NCI-H187 (cell line): Measurements from ENCODE around the gene GZMM.
"Not testable (repeated sequence)": the region's sequence is repeated elsewhere in the genome, so short reads cannot be mapped to it uniquely, and the experiment has no call there.

Experiments
- DNase-seq, 2 experiments: peaks; one replicate each; lab custom pipeline; 2025; lab: John Stamatoyannopoulos, UW

Gene GZMM

GRCh38 chr19:583198-583967, 39.5 kb downstream of the GZMM start:
- DNase-seq: no peak

GRCh38 chr19:583968-584239, 40.1 kb downstream of the GZMM start:
- DNase-seq: no peak

- DNase-seq: no peak
These were observed 40.6 kb downstream of the GZMM start for GRCh38 chr19:584240-585001.

GRCh38 chr19:585146-585545, 41.3 kb downstream of the GZMM start:
- DNase-seq: not testable (repeated sequence)

DNA sequence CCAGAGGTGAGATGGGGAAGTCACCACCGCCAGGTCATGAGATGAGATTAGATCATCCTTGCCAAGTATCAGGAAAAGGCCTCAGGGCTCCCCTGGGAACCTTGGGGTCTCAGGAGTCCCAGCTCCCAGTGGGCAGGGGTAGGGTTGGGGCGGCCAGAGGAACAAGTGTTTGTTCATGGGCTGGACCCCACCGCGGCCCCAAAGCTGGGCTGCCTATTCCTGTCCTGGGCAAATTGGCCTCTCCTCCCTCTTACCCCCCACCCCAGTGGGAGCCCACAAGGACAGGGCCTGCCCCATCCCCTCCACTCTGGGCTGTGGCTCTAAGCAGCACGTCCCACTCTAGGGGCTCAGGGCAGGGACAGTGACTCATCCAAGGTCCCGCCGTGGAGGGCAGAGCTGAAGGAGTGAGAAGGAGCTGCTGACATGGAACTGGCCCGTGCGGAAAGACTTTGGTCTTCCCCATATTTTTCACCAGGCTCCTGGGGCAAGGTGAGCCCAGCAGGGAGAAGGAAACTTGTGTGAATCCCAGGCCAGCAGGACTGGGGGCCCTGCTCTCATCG, 41.8 kb downstream of the GZMM start:
- no peak for DNase-seq

- DNase-seq: peak; percentile 40 to 64
These were observed 44.4 kb downstream of the GZMM start for GRCh38 chr19:588093-588740.

DNA sequence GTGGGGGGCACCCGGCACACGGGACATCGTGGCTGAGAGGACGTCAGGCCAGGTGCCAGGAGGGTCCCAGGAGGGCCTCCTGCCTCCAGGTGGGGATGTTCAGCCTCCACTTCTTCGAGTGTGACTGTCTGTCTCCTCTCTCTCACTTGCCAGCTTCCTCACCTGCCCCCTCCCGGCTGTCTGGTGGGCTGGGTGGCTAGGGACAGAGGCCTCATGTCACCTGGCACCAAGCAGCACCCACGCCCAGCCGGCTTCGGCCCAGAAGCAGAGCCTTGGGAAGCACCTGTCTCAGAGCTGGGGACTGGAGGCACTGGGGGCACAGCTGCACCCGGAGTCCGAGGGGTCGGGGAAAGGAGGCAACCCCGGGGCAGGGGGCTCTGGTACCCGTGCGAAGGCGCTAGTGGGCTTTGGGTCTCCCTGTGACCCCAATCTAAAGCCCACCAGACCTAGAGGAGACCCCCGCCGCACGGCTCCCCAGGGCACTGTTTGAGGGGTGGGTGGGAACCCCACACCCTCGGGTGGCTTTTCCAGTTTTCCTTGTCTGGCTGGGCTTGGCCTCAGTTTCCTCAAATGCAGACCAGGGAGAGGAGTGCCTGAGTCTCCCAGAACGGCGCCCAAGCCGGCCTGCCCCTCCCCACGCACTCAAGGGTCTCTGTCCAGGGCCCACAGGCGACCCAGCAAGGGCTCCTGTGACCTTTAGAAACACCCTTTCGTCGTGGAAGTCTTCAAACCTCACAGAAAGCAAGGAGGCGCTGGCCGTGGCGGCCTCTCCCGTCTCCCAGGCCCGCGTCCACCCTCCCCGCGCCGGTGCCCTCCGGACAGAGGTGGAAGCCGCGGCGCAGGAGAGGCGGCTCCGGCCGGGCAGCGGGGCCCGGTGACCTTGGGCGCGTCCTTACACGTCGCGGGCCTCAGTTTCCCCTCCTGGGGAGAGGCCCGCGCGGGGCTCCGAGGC, 45.2 kb downstream of the GZMM start:
- DNase-seq: peak in 1 of 2 experiments; percentile 40

- DNase-seq: no peak
These were observed 46.0 kb downstream of the GZMM start, which contains the start of gene HCN2 for GRCh38 chr19:589693-590395. TSS of gene HCN2 (plus strand) at chr19:589881. CDS start at chr19:589946, 65 bp downstream.

GRCh38 chr19:590396-590745, 46.5 kb downstream of the GZMM start:
- no peak for DNase-seq

DNA sequence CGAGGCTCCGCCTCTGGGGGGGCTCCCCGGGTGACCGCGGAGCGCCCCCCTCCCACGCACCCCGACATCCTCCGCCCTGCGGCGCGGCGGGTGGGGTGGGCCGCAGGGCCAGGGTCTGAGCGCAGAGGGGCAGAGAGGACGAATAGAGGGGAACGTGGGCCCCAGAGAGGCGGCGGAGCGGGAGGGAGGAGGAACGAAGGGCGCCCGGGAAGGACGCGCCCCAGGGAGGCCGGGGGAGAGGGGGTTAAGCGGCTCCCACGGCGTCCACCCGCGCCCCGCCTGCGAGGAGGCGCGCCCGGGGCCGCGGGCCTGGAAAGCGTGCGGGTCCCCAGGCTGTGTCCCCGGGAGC, 46.9 kb downstream of the GZMM start:
- DNase-seq: no peak

DNA sequence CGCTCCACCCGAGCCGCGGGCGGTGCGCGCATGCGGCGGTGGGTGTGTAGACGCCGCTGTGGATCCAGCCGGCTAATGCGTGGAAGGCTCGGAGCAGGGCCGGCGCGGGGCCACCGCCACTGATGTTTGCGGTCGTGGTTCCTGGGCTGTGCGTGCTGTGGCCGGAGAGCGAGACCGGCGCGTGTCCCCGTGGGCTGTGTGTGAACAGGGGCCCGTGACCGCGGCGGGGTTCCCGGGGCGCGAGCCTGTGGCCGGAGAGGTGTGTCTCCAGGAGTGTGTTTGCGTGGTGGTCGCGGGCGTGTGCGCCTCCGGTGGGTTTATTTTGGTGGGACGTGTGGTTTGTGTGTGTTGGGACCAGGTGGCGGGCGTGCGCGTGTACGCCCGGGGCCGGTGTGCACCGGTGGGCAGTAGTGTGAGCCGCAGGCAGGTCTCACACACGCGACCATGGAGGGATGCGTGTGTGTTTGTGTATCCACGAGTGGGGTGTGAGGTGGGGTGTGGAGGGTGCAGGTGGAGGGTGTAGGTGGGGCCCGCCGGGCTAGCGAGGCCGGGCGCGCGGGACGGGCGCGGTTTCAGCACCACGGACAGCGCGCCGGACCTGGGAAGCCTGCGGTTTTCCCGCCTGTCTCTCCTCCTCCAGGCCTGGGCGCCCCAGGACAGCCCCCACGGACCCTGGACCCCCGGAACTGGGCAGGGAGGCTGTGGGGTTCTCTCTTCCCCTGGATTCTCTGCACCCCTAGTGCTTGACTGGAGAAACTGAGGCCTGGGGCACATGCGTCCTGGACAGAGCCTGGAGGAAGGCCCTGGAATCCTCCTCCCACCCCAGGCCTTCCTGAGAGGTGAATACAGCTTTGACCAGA, 47.5 kb downstream of the GZMM start:
- no peak for DNase-seq

GRCh38 chr19:592101-592500, 48.2 kb downstream of the GZMM start:
- no peak for DNase-seq

- no peak for DNase-seq
These were observed 49.2 kb downstream of the GZMM start for GRCh38 chr19:593055-593454.

DNA sequence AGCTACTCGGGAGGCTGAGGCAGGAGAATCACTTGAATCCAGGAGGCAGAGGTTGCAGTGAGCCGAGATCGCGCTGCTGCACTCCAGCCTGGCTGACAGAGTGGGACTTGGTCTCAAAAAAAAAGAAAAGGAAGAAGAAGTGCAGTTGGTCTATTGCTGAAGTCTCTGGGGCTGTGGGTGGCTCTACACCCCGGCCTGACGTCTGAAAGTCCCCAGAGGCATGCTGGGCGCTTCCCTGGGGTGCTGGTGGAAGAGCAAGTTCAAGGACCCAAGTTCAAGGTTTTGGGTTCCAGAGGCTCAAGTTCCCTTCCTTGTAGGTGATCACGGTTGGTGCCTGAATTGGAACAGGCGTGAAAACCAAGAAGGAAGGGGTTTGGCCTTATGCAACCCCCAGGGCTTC, 49.7 kb downstream of the GZMM start:
- no peak for DNase-seq

- DNase-seq: no peak
These were observed 50.5 kb downstream of the GZMM start for GRCh38 chr19:594265-594870.

- DNase-seq: no peak
These were observed 51.7 kb downstream of the GZMM start for GRCh38 chr19:595326-596262.

DNA sequence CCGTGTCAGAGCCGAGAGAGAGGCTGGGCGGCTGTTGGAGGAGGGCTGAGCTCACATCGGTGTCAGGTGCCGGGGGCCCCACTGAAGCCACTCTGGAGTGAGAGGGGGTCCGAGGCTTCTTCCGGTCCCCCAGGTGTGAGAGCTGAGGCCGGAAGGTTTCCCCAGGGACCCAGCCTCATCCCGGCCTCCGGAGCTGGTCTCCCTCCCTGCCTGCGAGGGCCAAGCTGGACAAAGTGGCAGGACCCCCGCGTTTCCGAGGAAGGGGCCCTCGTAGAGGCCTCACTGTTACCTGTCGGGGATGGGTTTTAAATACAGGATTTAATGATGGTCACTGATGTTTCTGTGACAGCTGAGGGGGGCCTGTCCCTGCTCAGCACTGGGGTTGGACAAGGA, 52.4 kb downstream of the GZMM start:
- no peak for DNase-seq

DNA sequence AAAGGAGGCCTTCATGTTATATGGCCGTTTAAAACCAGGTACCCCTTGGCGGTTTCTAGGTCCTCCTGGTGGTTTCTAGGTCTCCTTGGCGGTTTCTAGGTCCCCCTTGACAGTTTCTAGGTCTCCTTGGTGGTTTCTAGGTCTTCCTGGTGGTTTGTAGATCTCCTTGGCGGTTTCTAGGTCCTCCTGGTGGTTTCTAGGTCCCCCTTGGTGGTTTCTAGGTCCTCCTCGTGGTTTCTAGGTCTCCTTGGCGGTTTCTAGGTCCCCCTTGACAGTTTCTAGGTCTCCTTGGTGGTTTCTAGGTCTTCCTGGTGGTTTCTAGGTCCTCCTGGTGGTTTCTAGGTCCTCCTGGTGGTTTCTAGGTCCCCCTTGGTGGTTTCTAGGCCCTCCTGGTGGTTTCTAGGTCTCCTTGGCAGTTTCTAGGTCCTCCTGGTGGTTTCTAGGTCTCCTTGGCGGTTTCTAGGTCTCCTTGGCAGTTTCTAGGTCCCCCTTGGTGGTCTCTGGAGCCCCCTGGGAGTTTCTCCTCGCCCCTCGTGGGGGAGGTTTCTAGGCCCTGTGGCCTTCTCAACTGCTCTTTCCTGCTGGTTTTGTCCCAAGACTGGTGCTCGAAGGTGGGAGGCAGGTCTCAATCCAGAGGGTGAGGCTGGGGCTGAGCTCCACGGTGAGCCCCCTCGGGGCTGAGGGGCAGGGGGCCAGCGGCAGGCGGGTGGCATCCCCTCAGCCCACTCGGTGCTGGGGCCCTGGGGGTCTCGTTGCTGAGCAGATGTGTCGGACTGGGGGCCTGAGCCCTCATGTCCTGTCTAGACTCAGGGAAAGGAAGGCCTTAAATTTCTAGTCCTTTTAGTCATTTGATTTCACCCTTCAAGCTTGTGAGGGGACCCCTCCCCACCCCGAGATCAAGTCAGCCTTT, 53.8 kb downstream of the GZMM start:
- no peak for DNase-seq
